ENCODE measurements around the gene HIBCH. TPM values are rescaled to one million over a fixed set of nuclear protein-coding genes. Genes with fewer than 3 reads are reported as not detected.

HIBCH gene
- total and polyA plus RNA-seq, 2 of the 13 experiments (the other 11 are each of a cell fraction or from before 2014, with no cell fraction given) = 18.8 to 49.5 TPM

GRCh38 chr2:190354003-190354690 is 34.5 kb upstream of the HIBCH start:
- DNase-seq (ENCODE audit: low spot score) (no peak), ATAC-seq (no peak), FAIRE-seq (no peak)
- in situ Hi-C loops (cut with HindIII; ENCODE audit: extremely low pct_ligation_motif_present, low pct_unique_long_range_greater_than_20kb) (no loop called here), intact Hi-C loops (cut with micrococcal nuclease; ENCODE audit: unreplicated experiment) (no loop called here)
- 87% methylated on average over 12 of the region's 12 CpGs for WGBS (ENCODE audit: low lambda C conversion rate)
- no peaks in the 10 kb centered on the region for H3K9me3 ChIP-seq (ENCODE audit: low read length)
- ChIA-PET CTCF (ENCODE audit: low intra/inter-chr PET ratio, low total read pairs) (no interaction called here), POLR2A (interaction anchor here (1.4 to 2.1 kb wide), 6 partner anchors 10 to 35 kb away, joined by 3 to 36 read pairs (median 6); partner anchors contain the start of genes HIBCH and INPP1)
- no peaks in the 10 kb centered on the region for H3K27me3 ChIP-seq (ENCODE audit: control insufficient read depth in 1 of 2, insufficient read depth in 2 of 2, low read length in 2 of 2)
- no peak overlapping the region for H3K4me2 ChIP-seq (ENCODE audit: low read depth, low read length)
- no peak overlapping the region for H2AFZ ChIP-seq (ENCODE audit: low read length)
- H4K20me1 ChIP-seq (ENCODE audit: insufficient read depth, low read length) = no peaks in the 10 kb centered on the region
- no peaks in the 10 kb centered on the region; a peak in 1 of 5 replicates for H3K36me3 ChIP-seq (replicated peaks in 1 of 2; ENCODE audit: control insufficient read depth in 1 of 2, insufficient read depth in 2 of 2, low read length in 2 of 2)
- no peak overlapping the region for H3K27ac ChIP-seq (ENCODE audit: extremely low read length, insufficient read depth, low read length)
- no peak overlapping the region for H3K4me3 ChIP-seq (replicated peaks in 1 of 3; ENCODE audit: insufficient read depth in 1 of 3, low read depth in 2 of 3, low read length in 3 of 3)
- no TSS peak for BruUV-seq (replicated peaks)
- H3K9ac ChIP-seq (ENCODE audit: insufficient read depth, low read depth, low read length) = no peak overlapping the region
- H3K79me2 ChIP-seq (ENCODE audit: insufficient read depth, low read length) = no peaks in the 10 kb centered on the region
- peaks cover 89% of the 10 kb centered on the region for H3K4me1 ChIP-seq (ENCODE audit: insufficient read depth, low read length)
- TF ChIP-seq PHF8 (CRISPR knock-in tag; IDR thresholded peaks at IDR 0.05) (no peak), IRF2 (CRISPR knock-in tag; IDR thresholded peaks at IDR 0.05) (no peak), TRAFD1 (CRISPR knock-in tag; IDR thresholded peaks at IDR 0.05; ENCODE audit: borderline replicate concordance) (no peak), CHD4 (IDR thresholded peaks at IDR 0.05; ENCODE audit: borderline replicate concordance, low read length) (no peak), ZNF790 (CRISPR knock-in tag; IDR thresholded peaks at IDR 0.05; ENCODE audit: borderline replicate concordance) (no peak), NFATC3 (CRISPR knock-in tag; IDR thresholded peaks at IDR 0.05) (no peak), ZNF282 (IDR thresholded peaks at IDR 0.05; ENCODE audit: partially characterized antibody) (no peak), ZNF510 (CRISPR knock-in tag; IDR thresholded peaks at IDR 0.05; ENCODE audit: low read depth) (no peak), ZNF629 (CRISPR knock-in tag; conservative IDR thresholded peaks at IDR 0.05) (no peak), MAFK (conservative IDR thresholded peaks at IDR 0.05 in 1 of 2, IDR thresholded peaks at IDR 0.05 in 1 of 2; ENCODE audit: low read length in 2 of 2) (no peak), IRX3 (CRISPR knock-in tag; IDR thresholded peaks at IDR 0.05; ENCODE audit: borderline replicate concordance, low read depth) (no peak), ONECUT2 (CRISPR knock-in tag; IDR thresholded peaks at IDR 0.05) (no peak)
- TF ChIP-seq, protein P1, sequence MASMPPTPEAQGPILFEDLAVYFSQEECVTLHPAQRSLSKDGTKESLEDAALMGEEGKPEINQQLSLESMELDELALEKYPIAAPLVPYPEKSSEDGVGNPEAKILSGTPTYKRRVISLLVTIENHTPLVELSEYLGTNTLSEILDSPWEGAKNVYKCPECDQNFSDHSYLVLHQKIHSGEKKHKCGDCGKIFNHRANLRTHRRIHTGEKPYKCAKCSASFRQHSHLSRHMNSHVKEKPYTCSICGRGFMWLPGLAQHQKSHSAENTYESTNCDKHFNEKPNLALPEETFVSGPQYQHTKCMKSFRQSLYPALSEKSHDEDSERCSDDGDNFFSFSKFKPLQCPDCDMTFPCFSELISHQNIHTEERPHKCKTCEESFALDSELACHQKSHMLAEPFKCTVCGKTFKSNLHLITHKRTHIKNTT (CRISPR knock-in tag; IDR thresholded peaks at IDR 0.05) = no peak
